ENCODE results near the gene RUNX1.

Gene RUNX1

GRCh38 chr21:35048706-35049617, at the start of gene RUNX1:
RUNX1 (minus strand) TSS chr21:35049302.
- DNase-seq (peak; percentile 80), ATAC-seq (peak; percentile 59)

GRCh38 chr21:35097525-35097924, 48.4 kb upstream of the RUNX1 start:
- ATAC-seq, result no peak
- DNase-seq, result no peak

- no peak for DNase-seq
- ATAC-seq, result peak; percentile 87
These were observed 47.9 kb upstream of the RUNX1 start for GRCh38 chr21:35096959-35097358.

- ATAC-seq (peak; percentile 49), DNase-seq (no peak)
These were observed 46.8 kb upstream of the RUNX1 start for GRCh38 chr21:35095859-35096291.

GRCh38 chr21:35093514-35093913, 44.4 kb upstream of the RUNX1 start:
- no peak for DNase-seq
- ATAC-seq, result no peak

- ATAC-seq (no peak), DNase-seq (no peak)
These were observed 42.4 kb upstream of the RUNX1 start for GRCh38 chr21:35091496-35091895.

GRCh38 chr21:35090403-35090802, 41.3 kb upstream of the RUNX1 start:
- no peak for ATAC-seq
- no peak for DNase-seq

GRCh38 chr21:35088319-35088771, 39.2 kb upstream of the RUNX1 start:
- ATAC-seq, result peak; percentile 94
- no peak for DNase-seq

GRCh38 chr21:35086357-35086756, 37.3 kb upstream of the RUNX1 start:
- DNase-seq, result no peak
- no peak for ATAC-seq

- no peak for DNase-seq
- no peak for ATAC-seq
These were observed 35.8 kb upstream of the RUNX1 start for GRCh38 chr21:35084869-35085268.

- no peak for ATAC-seq
These were observed 34.1 kb upstream of the RUNX1 start for GRCh38 chr21:35083246-35083645.

GRCh38 chr21:35081861-35082260, 32.8 kb upstream of the RUNX1 start:
- DNase-seq (no peak), ATAC-seq (no peak)

More at GRCh38 chr21:35083246-35083645, 34.1 kb upstream of the RUNX1 start:
- no peak for DNase-seq

GRCh38 chr21:35079181-35079580, 30.1 kb upstream of the RUNX1 start:
- ATAC-seq, result peak; percentile 36
- DNase-seq, result no peak

GRCh38 chr21:35077975-35078374, 28.9 kb upstream of the RUNX1 start:
- ATAC-seq (no peak), DNase-seq (no peak)

- no peak for DNase-seq
These were observed 28.4 kb upstream of the RUNX1 start for GRCh38 chr21:35077466-35077865.

GRCh38 chr21:35075546-35075945, 26.4 kb upstream of the RUNX1 start:
- DNase-seq (no peak), ATAC-seq (peak; percentile 10)

More at GRCh38 chr21:35077466-35077865, 28.4 kb upstream of the RUNX1 start:
- no peak for ATAC-seq

GRCh38 chr21:35072960-35073359, 23.9 kb upstream of the RUNX1 start:
- DNase-seq, result no peak
- ATAC-seq, result no peak

- DNase-seq (no peak), ATAC-seq (no peak)
These were observed 23.5 kb upstream of the RUNX1 start for GRCh38 chr21:35072557-35072956.

- peak; percentile 72 for ATAC-seq
- DNase-seq, result no peak
These were observed 22.2 kb upstream of the RUNX1 start for GRCh38 chr21:35071347-35071746.

GRCh38 chr21:35070436-35070835, 21.3 kb upstream of the RUNX1 start:
- DNase-seq (no peak), ATAC-seq (no peak)

- ATAC-seq (no peak), DNase-seq (no peak)
These were observed 17.7 kb upstream of the RUNX1 start for GRCh38 chr21:35066824-35067223.

GRCh38 chr21:35063428-35064172, 14.5 kb upstream of the RUNX1 start:
- no peak for ATAC-seq

GRCh38 chr21:35062016-35062415, 12.9 kb upstream of the RUNX1 start:
- no peak for DNase-seq
- no peak for ATAC-seq

More at GRCh38 chr21:35063428-35064172, 14.5 kb upstream of the RUNX1 start:
- no peak for DNase-seq
